ENCODE measurements around the gene DISP2.
A peak's percentile ranks its signal among the peaks of the same experiment; 100 is the strongest.

DISP2 gene

GRCh38 chr15:40320931-40321371, 37.1 kb upstream of the DISP2 start (continued):
- TF ChIP-seq YY1 (tag by site-specific recombination; IDR thresholded peaks at IDR 0.05), result no peak
- no peak for TF ChIP-seq KLF16 (tag by site-specific recombination; IDR thresholded peaks at IDR 0.05)
- no peak for TF ChIP-seq ZNF10 (tag by site-specific recombination; IDR thresholded peaks at IDR 0.05)
- TF ChIP-seq PRDM1 (tag by site-specific recombination; IDR thresholded peaks at IDR 0.05), result 0 out of 2 replicates have a peak, but pooled peaks have one; percentile 10
- no peak for TF ChIP-seq ZNF214 (tag by site-specific recombination; IDR thresholded peaks at IDR 0.05; ENCODE audit: borderline replicate concordance)
- TF ChIP-seq MZF1 (tag by site-specific recombination; IDR thresholded peaks at IDR 0.05; ENCODE audit: borderline replicate concordance), result no peak
- TF ChIP-seq ZNF324 (tag by site-specific recombination; IDR thresholded peaks at IDR 0.05), result no peak
- TF ChIP-seq ZNF473 (tag by site-specific recombination; IDR thresholded peaks at IDR 0.05), result no peak
- TF ChIP-seq ZBTB48 (tag by site-specific recombination; IDR thresholded peaks at IDR 0.05), result peak; percentile 71
- TF ChIP-seq HOXC10 (CRISPR knock-in tag; IDR thresholded peaks at IDR 0.05), result no peak
- no peak for TF ChIP-seq KLF17 (tag by site-specific recombination; IDR thresholded peaks at IDR 0.05)
- no peak for TF ChIP-seq EGR2 (tag by site-specific recombination; IDR thresholded peaks at IDR 0.05; ENCODE audit: low read depth)
- 0 out of 2 replicates have a peak, but pooled peaks have one; percentile 44 for TF ChIP-seq IKZF3 (tag by site-specific recombination; IDR thresholded peaks at IDR 0.05)
- TF ChIP-seq PRDM4 (tag by site-specific recombination; IDR thresholded peaks at IDR 0.05), result 0 out of 2 replicates have a peak, but pooled peaks have one; percentile 27
- no peak for TF ChIP-seq HOXA7 (CRISPR knock-in tag; IDR thresholded peaks at IDR 0.05; ENCODE audit: borderline replicate concordance)
- no peak for TF ChIP-seq REST (tag by site-specific recombination; IDR thresholded peaks at IDR 0.05)
- no peak for TF ChIP-seq TCF7L2 (IDR thresholded peaks at IDR 0.05; ENCODE audit: borderline replicate concordance, low read depth, low read length)
- TF ChIP-seq BCL6B (tag by site-specific recombination; IDR thresholded peaks at IDR 0.05), result no peak
- no peak for TF ChIP-seq ZNF76 (tag by site-specific recombination; IDR thresholded peaks at IDR 0.05; ENCODE audit: borderline replicate concordance, low read depth)
- peak; percentile 65; the same call in 1 of the 2 replicates for TF ChIP-seq ZBTB44 (tag by site-specific recombination; IDR thresholded peaks at IDR 0.05)
- TF ChIP-seq ZSCAN30 (tag by site-specific recombination; IDR thresholded peaks at IDR 0.05), result peak; percentile 47; the same call in 1 of the 2 replicates
- peak; percentile 51; the same call in 1 of the 2 replicates for TF ChIP-seq ZNF660 (tag by site-specific recombination; IDR thresholded peaks at IDR 0.05)
- no peak for TF ChIP-seq ZNF18 (tag by site-specific recombination; IDR thresholded peaks at IDR 0.05)
- TF ChIP-seq ZNF600 (tag by site-specific recombination; IDR thresholded peaks at IDR 0.05), result no peak
- TF ChIP-seq PRDM6 (tag by site-specific recombination; IDR thresholded peaks at IDR 0.05), result peak; percentile 78
- peak; percentile 26 for TF ChIP-seq SP7 (tag by site-specific recombination; IDR thresholded peaks at IDR 0.05)
- TF ChIP-seq ZNF501 (tag by site-specific recombination; IDR thresholded peaks at IDR 0.05), result no peak
- TF ChIP-seq ZNF311 (tag by site-specific recombination; IDR thresholded peaks at IDR 0.05; ENCODE audit: borderline replicate concordance), result no peak

All from HEK293 (cell line).